Gastrocnemius medialis (tissue), 4 donors: ENCODE data around the gene OR2T1. TPM values are rescaled to one million over a fixed set of nuclear protein-coding genes. Genes with fewer than 3 reads are reported as not detected.
"Not testable (repeated sequence)": the region's sequence is repeated elsewhere in the genome, so short reads cannot be mapped to it uniquely, and the experiment has no call there.

Experiments
- ATAC-seq, 2 donors: fragments of 150-250 bp; one replicate each; pipeline ENCODE4 v1.9.1; 2016
- DNase-seq, 2 donors: peaks; one replicate each; pipeline ENCODE4 v3.0.0-alpha.2; 2019
- H3K27ac ChIP-seq, 4 donors: fragments of 200-600 bp; sonication (generic); 1 replicate in 1 of 4; 2 replicates in 3 of 4; pipeline ENCODE4 v1.5.1; 2016 to 2018; ENCODE audit warnings: mild to moderate bottlenecking in 2 of 4, moderate library complexity in 1 of 4
- H3K27me3 ChIP-seq, 3 donors: fragments of 200-600 bp; sonication (generic) in 2 of 3; 1 replicate in 1 of 3; 2 replicates in 2 of 3; pipeline versions ENCODE4 v1.5.1 to v1.6.0; 2016 to 2019; ENCODE audit warnings: mild to moderate bottlenecking in 1 of 3, moderate library complexity in 1 of 3
- H3K36me3 ChIP-seq, 2 donors: fragments of 200-600 bp; sonication (generic) in 1 of 2; one replicate each; pipeline ENCODE4 v1.5.1; 2017 to 2018
- H3K4me1 ChIP-seq, 2 donors: fragments of 200-600 bp; sonication (generic) in 1 of 2; one replicate each; pipeline ENCODE4 v1.5.1; 2016 to 2017; ENCODE audit warnings: mild to moderate bottlenecking in 2 of 2
- H3K4me3 ChIP-seq, 4 donors: fragments of 200-600 bp; sonication (generic) in 3 of 4; 1 replicate in 1 of 4; 2 replicates in 3 of 4; pipeline ENCODE4 v1.5.1; 2016 to 2019; ENCODE audit warnings: mild to moderate bottlenecking in 2 of 4
- H3K9me3 ChIP-seq, 3 donors: fragments of 200-600 bp; sonication (generic) in 2 of 3; 1 replicate in 1 of 3; 2 replicates in 2 of 3; pipeline ENCODE4 v1.5.1; 2016 to 2019
- POLR2A ChIP-seq, 2 donors: fragments of 450-650 bp; IDR thresholded peaks; one replicate each; pipeline ENCODE4 v1.6.1; 2017; ENCODE audit warnings: antibody characterized with exemption in 2 of 2, mild to moderate bottlenecking in 2 of 2, moderate library complexity in 2 of 2
- in situ Hi-C, 4 donors: fragments of 200-750 bp; cut with MboI; loops; one replicate each; pipeline versions ENCODE4 v1.15.0 to v1.8.0; 2017; ENCODE audit warnings: low sequenced_read_pairs in 4 of 4
- intact Hi-C: fragments of 100-400 bp; cut with DNase I; formaldehyde crosslinking; loops from one replicate; pipeline ENCODE4 v1.15.1; 2023; ENCODE audit warnings: low total_unique reads
- total RNA-seq, 4 donors: library from RNA; depleted of rRNA; stranded (reverse); fragments of >200 nt; gene quantifications; one replicate each; pipeline versions ENCODE4 v1.1.0 to v1.2.3, GENCODE V29; 2016
- TF ChIP-seq, protein P1 (sequence below), 5 experiments: fragments of 450-650 bp in 3 of 5; fragments of 200-600 bp in 2 of 5; sonication (generic) in 2 of 5; IDR thresholded peaks in 4 of 5; conservative IDR thresholded peaks in 1 of 5; 1 replicate in 4 of 5; 2 replicates in 1 of 5; pipeline ENCODE4 v1.5.1; 2016 to 2019; ENCODE audit warnings: antibody characterized with exemption in 5 of 5, mild to moderate bottlenecking in 3 of 5, moderate library complexity in 3 of 5

OR2T1 gene
- total RNA-seq, 4 donors from 2014 or later: not detected

DNA sequence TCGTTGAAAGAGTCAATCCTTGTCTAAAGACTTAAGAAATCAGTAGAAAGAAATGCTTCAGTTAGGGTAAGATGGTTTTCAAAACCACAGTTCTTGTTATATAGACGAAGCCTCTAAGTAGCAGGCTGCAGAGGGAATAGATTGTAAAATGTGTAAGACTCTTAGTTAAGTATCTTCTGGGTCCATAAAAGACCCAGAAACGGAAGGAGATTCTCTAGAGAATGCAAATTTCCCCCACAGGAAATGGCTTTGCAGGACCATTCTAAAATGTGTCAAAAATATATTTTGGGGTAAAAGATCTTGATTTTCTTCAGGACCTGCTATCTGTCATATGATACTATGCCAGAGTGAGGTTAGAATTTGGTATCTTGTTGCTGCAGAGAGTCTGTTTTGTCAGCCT lies 13.4 kb downstream of the OR2T1 start:
- in situ Hi-C loops: no loop called here
- Histone ChIP-seq H3K4me3 (no peak overlapping the region), H3K4me1 (no peaks in the 10 kb centered on the region), H3K36me3 (no peaks in the 10 kb centered on the region), H3K27me3 (no peaks in the 10 kb centered on the region), H3K27ac (no peak overlapping the region), H3K9me3 (no peaks in the 10 kb centered on the region)
- ATAC-seq (no peak), DNase-seq (no peak)
- intact Hi-C loops: no loop called here
- no peak for TF ChIP-seq POLR2A (IDR thresholded peaks at IDR 0.05)
- TF ChIP-seq, protein P1, sequence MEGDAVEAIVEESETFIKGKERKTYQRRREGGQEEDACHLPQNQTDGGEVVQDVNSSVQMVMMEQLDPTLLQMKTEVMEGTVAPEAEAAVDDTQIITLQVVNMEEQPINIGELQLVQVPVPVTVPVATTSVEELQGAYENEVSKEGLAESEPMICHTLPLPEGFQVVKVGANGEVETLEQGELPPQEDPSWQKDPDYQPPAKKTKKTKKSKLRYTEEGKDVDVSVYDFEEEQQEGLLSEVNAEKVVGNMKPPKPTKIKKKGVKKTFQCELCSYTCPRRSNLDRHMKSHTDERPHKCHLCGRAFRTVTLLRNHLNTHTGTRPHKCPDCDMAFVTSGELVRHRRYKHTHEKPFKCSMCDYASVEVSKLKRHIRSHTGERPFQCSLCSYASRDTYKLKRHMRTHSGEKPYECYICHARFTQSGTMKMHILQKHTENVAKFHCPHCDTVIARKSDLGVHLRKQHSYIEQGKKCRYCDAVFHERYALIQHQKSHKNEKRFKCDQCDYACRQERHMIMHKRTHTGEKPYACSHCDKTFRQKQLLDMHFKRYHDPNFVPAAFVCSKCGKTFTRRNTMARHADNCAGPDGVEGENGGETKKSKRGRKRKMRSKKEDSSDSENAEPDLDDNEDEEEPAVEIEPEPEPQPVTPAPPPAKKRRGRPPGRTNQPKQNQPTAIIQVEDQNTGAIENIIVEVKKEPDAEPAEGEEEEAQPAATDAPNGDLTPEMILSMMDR (IDR thresholded peaks at IDR 0.05 in 4 of 5, conservative IDR thresholded peaks at IDR 0.05 in 1 of 5): no peak

- Histone ChIP-seq H3K9me3 (no peaks in the 10 kb centered on the region), H3K4me1 (no peaks in the 10 kb centered on the region), H3K27me3 (no peaks in the 10 kb centered on the region), H3K27ac (no peak overlapping the region), H3K36me3 (no peaks in the 10 kb centered on the region), H3K4me3 (no peak overlapping the region)
- DNase-seq: no peak
- TF ChIP-seq, protein P1 (IDR thresholded peaks at IDR 0.05 in 4 of 5, conservative IDR thresholded peaks at IDR 0.05 in 1 of 5): no peak
- TF ChIP-seq POLR2A (IDR thresholded peaks at IDR 0.05): no peak
- in situ Hi-C loops (no loop called here), intact Hi-C loops (no loop called here)
- ATAC-seq: no peak
Observed at GRCh38 chr1:248417854-248418253, 15.0 kb downstream of the OR2T1 start.

- no peak for ATAC-seq
- no peak for TF ChIP-seq POLR2A (IDR thresholded peaks at IDR 0.05)
- TF ChIP-seq, protein P1 (IDR thresholded peaks at IDR 0.05 in 4 of 5, conservative IDR thresholded peaks at IDR 0.05 in 1 of 5): no peak
Observed at GRCh38 chr1:248421384-248421783, 18.5 kb downstream of the OR2T1 start.

DNA sequence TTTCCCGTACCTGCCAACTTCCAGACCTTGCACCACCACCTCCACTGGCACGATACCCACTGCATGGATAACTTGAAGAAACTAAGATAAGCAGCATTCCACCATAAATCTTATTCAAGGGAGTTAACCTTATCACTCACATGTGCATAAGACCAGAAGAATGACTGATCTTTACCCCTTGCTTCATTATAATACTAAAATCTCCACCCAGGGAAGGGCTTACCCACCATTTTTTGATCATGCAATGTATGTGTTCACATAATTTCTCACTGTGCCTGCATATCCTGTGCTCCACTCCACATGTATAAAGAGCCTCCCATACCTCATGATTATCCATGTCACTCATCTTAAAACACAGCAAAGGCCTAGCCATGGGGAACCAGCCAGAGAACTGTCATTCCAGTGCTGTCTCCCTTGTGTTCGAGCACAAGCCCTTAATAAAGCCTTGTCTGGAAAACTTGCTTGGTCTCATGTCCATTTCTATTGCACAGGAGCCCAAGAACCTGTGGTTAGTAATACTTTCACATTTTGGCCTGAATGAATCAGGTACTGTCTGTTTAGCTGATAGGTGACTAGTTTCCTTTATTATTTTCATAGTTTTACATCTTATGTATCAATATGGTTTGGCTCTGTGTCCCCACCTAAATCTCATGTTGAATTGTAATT lies 24.8 kb downstream of the OR2T1 start:
- H3K4me3 ChIP-seq, intact Hi-C loops, in situ Hi-C loops, H3K4me1 ChIP-seq, ATAC-seq, DNase-seq, H3K9me3 ChIP-seq, H3K27me3 ChIP-seq, H3K27ac ChIP-seq, H3K36me3 ChIP-seq: not testable (repeated sequence)

More at GRCh38 chr1:248421384-248421783, 18.5 kb downstream of the OR2T1 start:
- H3K27ac ChIP-seq: no peak overlapping the region
- no peak overlapping the region for H3K4me3 ChIP-seq
- no peaks in the 10 kb centered on the region for H3K27me3 ChIP-seq
- no peaks in the 10 kb centered on the region for H3K9me3 ChIP-seq
- no peaks in the 10 kb centered on the region for H3K36me3 ChIP-seq
- DNase-seq: no peak
- intact Hi-C loops: no loop called here
- H3K4me1 ChIP-seq: no peaks in the 10 kb centered on the region
- in situ Hi-C loops: no loop called here

- H3K4me1 ChIP-seq, in situ Hi-C loops, H3K36me3 ChIP-seq, ATAC-seq, H3K27ac ChIP-seq, H3K4me3 ChIP-seq, intact Hi-C loops, H3K9me3 ChIP-seq, DNase-seq, H3K27me3 ChIP-seq: not testable (repeated sequence)
Observed at GRCh38 chr1:248428192-248428533, 25.3 kb downstream of the OR2T1 start.

- H3K27ac ChIP-seq, H3K4me1 ChIP-seq, ATAC-seq, intact Hi-C loops, in situ Hi-C loops, H3K36me3 ChIP-seq, DNase-seq, H3K4me3 ChIP-seq, H3K27me3 ChIP-seq, H3K9me3 ChIP-seq: not testable (repeated sequence)
Observed at GRCh38 chr1:248431683-248432082, 28.8 kb downstream of the OR2T1 start.

DNA sequence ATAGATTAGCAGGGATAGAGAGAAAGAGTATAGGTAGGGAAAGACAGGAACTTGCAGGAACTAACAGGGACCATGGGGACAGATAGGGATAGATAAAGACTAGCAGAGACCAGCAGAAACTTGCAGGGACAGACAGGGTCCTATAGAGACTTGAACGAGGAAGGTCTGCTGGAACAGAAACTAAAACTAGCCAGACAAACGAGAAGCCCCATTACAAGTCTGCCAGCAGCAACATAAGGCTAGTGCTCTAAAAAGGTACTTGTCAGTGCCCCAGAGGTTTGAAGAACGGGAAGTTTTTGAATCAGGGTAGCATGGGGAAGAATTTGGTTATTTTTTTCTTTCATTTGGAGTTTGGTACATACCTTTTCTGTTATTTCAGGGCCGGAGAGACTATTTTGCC lies 29.4 kb downstream of the OR2T1 start:
- ATAC-seq, in situ Hi-C loops, H3K9me3 ChIP-seq, H3K27me3 ChIP-seq, intact Hi-C loops, H3K4me1 ChIP-seq, H3K27ac ChIP-seq, DNase-seq, H3K36me3 ChIP-seq, H3K4me3 ChIP-seq: not testable (repeated sequence)

GRCh38 chr1:248433811-248434415 lies 31.1 kb downstream of the OR2T1 start:
- intact Hi-C loops, ATAC-seq, H3K9me3 ChIP-seq: not testable (repeated sequence)

DNA sequence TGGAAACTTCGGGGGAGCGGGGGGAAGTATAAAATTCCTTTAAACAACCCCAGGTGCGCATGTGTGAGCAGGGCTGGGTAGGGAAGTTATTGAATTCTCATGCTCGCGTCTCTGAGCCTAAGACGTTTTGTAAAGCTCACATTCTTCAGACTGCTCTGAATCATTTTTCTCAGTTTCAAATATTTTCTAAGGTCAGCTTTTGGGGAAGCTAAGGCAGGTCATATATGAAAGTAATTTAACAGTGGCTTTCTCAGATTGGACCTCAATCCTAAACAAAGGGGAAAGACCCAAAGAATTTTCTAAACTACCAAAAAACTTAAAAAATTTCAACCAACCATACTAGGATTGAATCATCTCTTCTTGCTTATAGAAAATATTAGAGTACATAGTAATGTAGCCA lies 32.1 kb downstream of the OR2T1 start:
- H3K4me3 ChIP-seq, H3K36me3 ChIP-seq, DNase-seq, ATAC-seq, H3K27me3 ChIP-seq, H3K27ac ChIP-seq, H3K9me3 ChIP-seq, intact Hi-C loops, H3K4me1 ChIP-seq, in situ Hi-C loops: not testable (repeated sequence)

More at GRCh38 chr1:248433811-248434415, 31.1 kb downstream of the OR2T1 start:
- H3K36me3 ChIP-seq, DNase-seq, in situ Hi-C loops, H3K4me1 ChIP-seq, H3K27me3 ChIP-seq, H3K4me3 ChIP-seq, H3K27ac ChIP-seq: not testable (repeated sequence)
